Stimulated activated naive CD8-positive, alpha-beta T cell treated with anti-CD3 and anti-CD28 coated beads, Interleukin-15, amount 100 ng/mL, for 72 hours (primary cell): ENCODE data around the gene NAE1.
"Not testable (repeated sequence)": the region's sequence is repeated elsewhere in the genome, so short reads cannot be mapped to it uniquely, and the experiment has no call there.

ENCODE experiments used
- ATAC-seq: fragments of 150-1000 bp; cut with Tn5 transposase; 2 replicates; pipeline ENCODE4 v1.10.0; 2021; ENCODE audit warnings: mild to moderate bottlenecking, moderate library complexity
- DNase-seq, 2 donors: peaks; one replicate each; pipeline ENCODE4 v3.0.0; 2021 to 2022
- H3K27ac Mint-ChIP-seq, 2 donors: one replicate each; pipeline ENCODE4 v1.8.0; 2022; ENCODE audit warnings: mild to moderate bottlenecking in 2 of 2, mixed read lengths in 2 of 2, moderate library complexity in 2 of 2
- H3K27me3 Mint-ChIP-seq: one replicate; pipeline ENCODE4 v1.8.0; 2022; ENCODE audit warnings: mixed read lengths
- H3K4me1 Mint-ChIP-seq: one replicate; pipeline ENCODE4 v1.8.0; 2022; ENCODE audit warnings: mild to moderate bottlenecking, mixed read lengths
- H3K4me3 Mint-ChIP-seq, 2 donors: one replicate each; pipeline ENCODE4 v1.8.0; 2022; ENCODE audit warnings: mild to moderate bottlenecking in 2 of 2, mixed read lengths in 2 of 2, moderate library complexity in 1 of 2
- H3K9me3 Mint-ChIP-seq, 2 donors: one replicate each; pipeline ENCODE4 v1.8.0; 2022; ENCODE audit warnings: mixed read lengths in 2 of 2

The NAE1 gene

GRCh38 chr16:66830422-66831404, at the start of gene NAE1:
Gene NAE1 (minus strand): TSS chr16:66830976. CDS start chr16:66830899, 77 bp downstream.
- ATAC-seq = peak; percentile 97
- H3K4me1 Mint-ChIP-seq = peaks cover 31% of the 10 kb centered on the region
- no peaks in the 10 kb centered on the region for H3K9me3 Mint-ChIP-seq

GRCh38 chr16:66878067-66878466, 47.3 kb upstream of the NAE1 start:
- peak; percentile 60 for ATAC-seq
- H3K27me3 Mint-ChIP-seq = no peaks in the 10 kb centered on the region
- peak overlapping the region; percentile 5 to 75 for H3K27ac Mint-ChIP-seq
- H3K9me3 Mint-ChIP-seq = peaks cover 5 to 7% of the 10 kb centered on the region in 2 donors
- peak; percentile 40 to 76 for DNase-seq
- H3K4me3 Mint-ChIP-seq = peak overlapping the region; percentile 39 to 64
- H3K4me1 Mint-ChIP-seq = peaks cover 75% of the 10 kb centered on the region

More at GRCh38 chr16:66830422-66831404, at the start of gene NAE1:
- Mint-ChIP-seq H3K27ac (peak within 1 kb of the TSS; percentile 59 to 91), H3K27me3 (peaks cover 17% of the 10 kb centered on the region), H3K4me3 (peak within 1 kb of the TSS; percentile 74 to 75)
- DNase-seq = peak; percentile 92 to 95

GRCh38 chr16:66874079-66874775, 43.5 kb upstream of the NAE1 start:
- peaks cover 71% of the 10 kb centered on the region for H3K4me1 Mint-ChIP-seq
- DNase-seq = peak; percentile 35 to 37

GRCh38 chr16:66873685-66874055, 42.9 kb upstream of the NAE1 start:
- peak overlapping the region; percentile 77 to 86 for H3K4me3 Mint-ChIP-seq
- ATAC-seq = no peak

More at GRCh38 chr16:66874079-66874775, 43.5 kb upstream of the NAE1 start:
- ATAC-seq = peak; percentile 33
- H3K27ac Mint-ChIP-seq = peak overlapping the region; percentile 87 to 91
- peak overlapping the region; percentile 75 to 76 for H3K4me3 Mint-ChIP-seq
- peaks cover 11% of the 10 kb centered on the region for H3K27me3 Mint-ChIP-seq
- peaks cover 5 to 7% of the 10 kb centered on the region in 2 donors for H3K9me3 Mint-ChIP-seq

GRCh38 chr16:66872943-66873684, 42.3 kb upstream of the NAE1 start:
- H3K9me3 Mint-ChIP-seq = peaks cover 5 to 7% of the 10 kb centered on the region in 2 donors
- ATAC-seq = peak; percentile 92
- peaks cover 60% of the 10 kb centered on the region for H3K4me1 Mint-ChIP-seq
- peak overlapping the region; percentile 77 to 86 for H3K4me3 Mint-ChIP-seq
- peaks cover 11% of the 10 kb centered on the region for H3K27me3 Mint-ChIP-seq
- peak; percentile 95 to 97 for DNase-seq
- peak overlapping the region in 1 of 2 donors; percentile 37 for H3K27ac Mint-ChIP-seq

More at GRCh38 chr16:66873685-66874055, 42.9 kb upstream of the NAE1 start:
- peaks cover 11% of the 10 kb centered on the region for H3K27me3 Mint-ChIP-seq
- peaks cover 65% of the 10 kb centered on the region for H3K4me1 Mint-ChIP-seq
- H3K27ac Mint-ChIP-seq = peak overlapping the region in 1 of 2 donors; percentile 87
- DNase-seq = no peak
- H3K9me3 Mint-ChIP-seq = peaks cover 5 to 7% of the 10 kb centered on the region in 2 donors

- Mint-ChIP-seq H3K9me3 (peaks cover 5 to 7% of the 10 kb centered on the region in 2 donors), H3K4me1 (peaks cover 54% of the 10 kb centered on the region), H3K27me3 (peaks cover 11% of the 10 kb centered on the region), H3K27ac (no peak overlapping the region), H3K4me3 (peak overlapping the region; percentile 77 to 86)
- no peak for DNase-seq
- no peak for ATAC-seq
Observed at GRCh38 chr16:66872559-66872942, 41.8 kb upstream of the NAE1 start.

- DNase-seq (no peak), ATAC-seq (no peak)
- peaks cover 11% of the 10 kb centered on the region for H3K27me3 Mint-ChIP-seq
- no peak overlapping the region for H3K4me3 Mint-ChIP-seq
- H3K4me1 Mint-ChIP-seq = peaks cover 54% of the 10 kb centered on the region
- H3K27ac Mint-ChIP-seq = no peak overlapping the region
- peaks cover 5 to 7% of the 10 kb centered on the region in 2 donors for H3K9me3 Mint-ChIP-seq
Observed at GRCh38 chr16:66871840-66872239, 41.1 kb upstream of the NAE1 start.

- H3K9me3 Mint-ChIP-seq, H3K27ac Mint-ChIP-seq, ATAC-seq, DNase-seq, H3K4me3 Mint-ChIP-seq: not testable (repeated sequence)
- Mint-ChIP-seq H3K27me3 (peaks cover 11% of the 10 kb centered on the region), H3K4me1 (peaks cover 51% of the 10 kb centered on the region)
Observed at GRCh38 chr16:66871363-66871762, 40.6 kb upstream of the NAE1 start.

- ATAC-seq (no peak), DNase-seq (no peak)
- H3K27me3 Mint-ChIP-seq = peaks cover 11% of the 10 kb centered on the region
- H3K27ac Mint-ChIP-seq = no peak overlapping the region
- H3K9me3 Mint-ChIP-seq = no peaks in the 10 kb centered on the region
- H3K4me1 Mint-ChIP-seq = peaks cover 31% of the 10 kb centered on the region
- H3K4me3 Mint-ChIP-seq = no peak overlapping the region
Observed at GRCh38 chr16:66869424-66869823, 38.6 kb upstream of the NAE1 start.

- H3K4me3 Mint-ChIP-seq = no peak overlapping the region
- no peaks in the 10 kb centered on the region for H3K9me3 Mint-ChIP-seq
- DNase-seq (no peak), ATAC-seq (no peak)
- H3K27me3 Mint-ChIP-seq = no peaks in the 10 kb centered on the region
- no peak overlapping the region for H3K27ac Mint-ChIP-seq
- no peaks in the 10 kb centered on the region for H3K4me1 Mint-ChIP-seq
Observed at GRCh38 chr16:66863707-66864106, 32.9 kb upstream of the NAE1 start.

- ATAC-seq (no peak), DNase-seq (no peak)
- Mint-ChIP-seq H3K4me3 (no peak overlapping the region), H3K27ac (no peak overlapping the region), H3K27me3 (no peaks in the 10 kb centered on the region), H3K9me3 (no peaks in the 10 kb centered on the region), H3K4me1 (no peaks in the 10 kb centered on the region)
Observed at GRCh38 chr16:66862023-66862520, 31.3 kb upstream of the NAE1 start.

GRCh38 chr16:66859397-66860068, 28.8 kb upstream of the NAE1 start:
- Mint-ChIP-seq H3K27ac (no peak overlapping the region), H3K4me1 (no peaks in the 10 kb centered on the region), H3K27me3 (no peaks in the 10 kb centered on the region), H3K9me3 (no peaks in the 10 kb centered on the region), H3K4me3 (no peak overlapping the region)
- ATAC-seq (no peak), DNase-seq (no peak)

- H3K4me1 Mint-ChIP-seq = no peaks in the 10 kb centered on the region
- no peaks in the 10 kb centered on the region for H3K27me3 Mint-ChIP-seq
- H3K4me3 Mint-ChIP-seq = no peak overlapping the region
- no peak for DNase-seq
- no peaks in the 10 kb centered on the region for H3K9me3 Mint-ChIP-seq
- H3K27ac Mint-ChIP-seq = no peak overlapping the region
- no peak for ATAC-seq
Observed at GRCh38 chr16:66858740-66859396, 28.1 kb upstream of the NAE1 start.

- H3K4me3 Mint-ChIP-seq = no peak overlapping the region
- H3K4me1 Mint-ChIP-seq = no peaks in the 10 kb centered on the region
- no peak for DNase-seq
- no peaks in the 10 kb centered on the region for H3K27me3 Mint-ChIP-seq
- no peak overlapping the region for H3K27ac Mint-ChIP-seq
- no peak for ATAC-seq
- no peaks in the 10 kb centered on the region for H3K9me3 Mint-ChIP-seq
Observed at GRCh38 chr16:66857437-66857836, 26.7 kb upstream of the NAE1 start.
